Urinary bladder (tissue), 4 donors: ENCODE measurements around the gene LENG1. TPM values are rescaled to one million over a fixed set of nuclear protein-coding genes. Genes with fewer than 3 reads are reported as not detected.
"Not testable (repeated sequence)": the region's sequence is repeated elsewhere in the genome, so short reads cannot be mapped to it uniquely, and the experiment has no call there.

ENCODE experiments used
- DNase-seq: peaks from one replicate; pipeline ENCODE4 v3.0.0-alpha.2; 2015; ENCODE audit errors: extremely low spot score
- H3K27ac ChIP-seq: one replicate; pipeline ENCODE4 v1.5.1; 2013; ENCODE audit warnings: low read depth, mild to moderate bottlenecking, moderate library complexity
- H3K36me3 ChIP-seq: one replicate; pipeline ENCODE4 v1.6.1; 2013; ENCODE audit warnings: mild to moderate bottlenecking, moderate library complexity; ENCODE audit not compliant: insufficient read depth
- H3K4me1 ChIP-seq: one replicate; pipeline ENCODE4 v1.6.1; 2013; ENCODE audit warnings: mild to moderate bottlenecking, moderate library complexity; ENCODE audit not compliant: insufficient read depth
- H3K4me3 ChIP-seq: one replicate; pipeline ENCODE4 v1.5.1; 2013; ENCODE audit warnings: low read depth, low read length
- WGBS: extraction: QIAGEN DNeasy Blood & Tissue Kit; methylation state at CpG from one replicate; pipeline ENCODE4 v1.1.7; 2013; 5-methylcytosine and 5-hydroxymethylcytosine counted together
- polyA plus RNA-seq: library from polyadenylated mRNA; stranded (reverse); fragments of 200-250 nt; gene quantifications from one replicate; pipeline ENCODE4 v1.2.3, GENCODE V29; 2013
- total RNA-seq: library from RNA; depleted of rRNA; stranded (reverse); fragments of >200 nt; gene quantifications from one replicate; pipeline ENCODE4 v1.2.3, GENCODE V29; 2014
- donor health status: healthy with polysubstance abuse.
- donor health status: healthy.

The LENG1 gene
- total and polyA plus RNA-seq, 2 donors, result 3.8 to 14.0 TPM

DNA sequence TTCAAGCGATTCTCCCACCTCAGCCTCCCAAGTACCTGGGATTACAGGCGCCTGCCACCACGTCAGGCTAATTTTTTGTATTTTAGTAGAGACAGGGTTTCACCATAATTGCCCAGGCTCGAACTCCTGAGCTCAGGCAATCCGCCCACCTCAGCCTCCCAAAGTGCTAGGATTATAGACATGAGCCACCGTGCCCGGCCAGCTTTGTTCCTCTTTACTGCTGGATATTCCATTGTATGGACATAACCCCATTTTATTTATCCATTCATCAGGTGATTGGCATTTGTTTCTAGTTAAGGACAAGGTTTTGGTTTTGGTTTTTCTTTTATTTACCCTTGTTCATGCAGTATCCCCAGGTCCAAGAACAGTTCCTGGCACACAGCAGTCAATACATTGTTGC, 37.0 kb upstream of the LENG1 start:
- H3K27ac ChIP-seq, result no peak overlapping the region
- DNase-seq, result no peak
- no peaks in the 10 kb centered on the region for H3K4me1 ChIP-seq
- H3K4me3 ChIP-seq, result no peak overlapping the region
- H3K36me3 ChIP-seq, result no peaks in the 10 kb centered on the region
- 96% methylated on average over 7 of the region's 7 CpGs for WGBS

DNA sequence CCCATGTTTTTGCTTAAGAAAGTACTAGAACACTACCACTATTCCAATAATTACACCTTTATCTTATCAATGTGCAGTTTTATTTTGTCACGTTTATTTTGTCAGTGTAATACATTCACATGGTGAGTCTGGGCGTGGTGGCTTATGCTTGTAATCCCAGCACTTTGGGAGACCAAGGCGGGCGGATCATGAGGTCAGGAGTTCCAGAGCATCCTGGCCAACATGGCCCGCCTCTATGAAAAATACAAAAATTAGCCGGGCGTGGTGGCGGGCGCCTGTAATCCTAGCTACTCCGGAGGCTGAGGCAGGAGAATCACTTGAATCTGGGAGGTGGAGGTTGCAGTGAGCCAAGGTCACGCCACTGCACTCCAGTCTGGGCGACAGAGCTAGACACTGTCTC, 34.9 kb upstream of the LENG1 start:
- not testable (repeated sequence) for H3K4me3 ChIP-seq, H3K4me1 ChIP-seq, DNase-seq, H3K36me3 ChIP-seq, H3K27ac ChIP-seq
- 95% methylated on average over 12 of the region's 12 CpGs for WGBS

DNA sequence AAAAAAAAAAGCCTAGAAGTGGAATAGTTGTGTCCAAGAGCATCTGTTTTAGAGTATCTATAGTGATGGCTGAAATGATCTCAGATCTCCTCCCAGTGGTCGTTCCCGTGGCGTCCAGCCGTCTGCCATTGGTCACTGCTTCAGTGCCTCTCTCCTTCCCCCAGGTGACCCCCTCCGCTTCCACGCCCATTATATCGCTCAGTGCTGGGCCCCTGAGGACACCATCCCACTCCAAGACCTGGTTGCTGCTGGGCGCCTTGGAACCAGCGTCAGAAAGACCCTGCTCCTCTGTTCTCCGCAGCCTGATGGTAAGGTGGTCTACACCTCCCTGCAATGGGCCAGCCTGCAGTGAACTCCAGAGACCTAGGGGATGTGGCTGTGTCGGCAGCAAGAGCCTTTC, 33.5 kb upstream of the LENG1 start:
- no peak overlapping the region for H3K27ac ChIP-seq
- no peaks in the 10 kb centered on the region for H3K4me1 ChIP-seq
- H3K4me3 ChIP-seq, result no peak overlapping the region
- H3K36me3 ChIP-seq, result no peaks in the 10 kb centered on the region
- no peak for DNase-seq
- WGBS, result 91% methylated on average over 11 of the region's 11 CpGs

DNA sequence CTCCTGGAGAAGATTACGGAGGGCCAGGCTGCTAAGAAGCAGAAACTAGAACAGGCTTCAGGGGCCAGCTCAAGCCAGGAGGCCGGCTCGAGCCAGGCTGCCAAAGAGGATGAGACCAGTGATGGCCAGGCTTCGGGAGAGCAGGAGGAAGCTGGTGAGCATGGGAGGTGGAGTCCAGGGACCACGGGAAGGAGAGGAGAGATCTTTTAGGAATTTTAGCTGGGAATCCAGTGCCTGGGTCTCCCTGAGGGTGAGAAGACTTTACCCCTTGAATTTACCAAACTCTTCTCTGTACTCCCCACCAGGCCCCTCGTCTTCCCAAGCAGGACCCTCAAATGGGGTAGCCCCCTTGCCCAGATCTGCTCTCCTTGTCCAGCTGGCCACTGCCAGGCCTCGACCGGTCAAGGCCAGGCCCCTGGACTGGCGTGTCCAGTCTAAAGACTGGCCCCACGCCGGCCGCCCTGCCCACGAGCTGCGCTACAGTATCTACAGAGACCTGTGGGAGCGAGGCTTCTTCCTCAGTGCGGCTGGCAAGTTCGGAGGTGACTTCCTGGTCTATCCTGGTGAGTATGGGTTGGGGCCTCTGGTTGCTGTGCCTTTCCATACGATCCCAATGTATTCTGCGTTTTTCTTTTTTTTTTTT, 32.4 kb upstream of the LENG1 start:
- peak overlapping the region; percentile 62 for H3K4me3 ChIP-seq
- H3K27ac ChIP-seq, result peak overlapping the region; percentile 92
- H3K4me1 ChIP-seq, result no peaks in the 10 kb centered on the region
- WGBS, result 58% methylated on average over 19 of the region's 19 CpGs
- DNase-seq, result no peak
- no peaks in the 10 kb centered on the region for H3K36me3 ChIP-seq

DNA sequence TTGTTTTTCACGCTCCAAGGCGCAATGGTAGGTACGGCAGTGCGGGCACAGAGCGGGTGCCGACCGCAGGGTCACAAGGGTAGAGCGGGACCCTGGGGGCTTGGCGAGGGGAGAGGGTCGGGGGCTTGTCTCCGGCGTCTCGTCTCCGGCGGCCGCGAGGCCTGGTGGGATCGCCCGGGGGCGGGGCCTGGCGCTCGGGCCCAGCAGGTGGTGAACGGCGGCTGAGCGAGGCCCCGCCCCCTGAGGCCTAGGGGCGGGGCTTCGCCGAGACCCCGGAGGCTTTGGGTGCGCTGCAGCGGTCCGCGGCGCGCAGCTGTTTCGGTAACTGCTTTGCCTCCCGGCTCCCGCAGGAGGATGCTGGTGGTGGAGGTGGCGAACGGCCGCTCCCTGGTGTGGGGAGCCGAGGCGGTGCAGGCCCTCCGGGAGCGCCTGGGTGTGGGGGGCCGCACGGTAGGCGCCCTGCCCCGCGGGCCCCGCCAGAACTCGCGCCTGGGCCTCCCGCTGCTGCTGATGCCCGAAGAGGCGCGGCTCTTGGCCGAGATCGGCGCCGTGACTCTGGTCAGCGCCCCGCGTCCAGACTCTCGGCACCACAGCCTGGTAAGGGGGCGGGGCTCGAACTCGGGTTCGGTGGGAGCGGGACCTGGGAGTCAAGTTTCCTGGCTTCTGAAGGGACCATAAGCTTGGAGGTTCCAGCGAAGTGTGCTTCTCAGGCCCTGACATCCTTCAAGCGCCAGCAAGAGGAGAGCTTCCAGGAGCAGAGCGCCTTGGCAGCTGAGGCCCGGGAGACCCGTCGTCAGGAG, 31.7 kb upstream of the LENG1 start, which contains the start of gene TSEN34:
Gene TSEN34, plus strand, starts transcription at position 298 of the 800 bp plus-strand sequence. Its CDS starts 57 bp downstream, at position 355.
- under 1% methylated on average over 77 of the region's 77 CpGs for WGBS
- Histone ChIP-seq H3K36me3 (no peaks in the 10 kb centered on the region), H3K4me3 (peak within 1 kb of the TSS; percentile 62), H3K27ac (peak within 1 kb of the TSS; percentile 92), H3K4me1 (no peaks in the 10 kb centered on the region)
- DNase-seq, result no peak

DNA sequence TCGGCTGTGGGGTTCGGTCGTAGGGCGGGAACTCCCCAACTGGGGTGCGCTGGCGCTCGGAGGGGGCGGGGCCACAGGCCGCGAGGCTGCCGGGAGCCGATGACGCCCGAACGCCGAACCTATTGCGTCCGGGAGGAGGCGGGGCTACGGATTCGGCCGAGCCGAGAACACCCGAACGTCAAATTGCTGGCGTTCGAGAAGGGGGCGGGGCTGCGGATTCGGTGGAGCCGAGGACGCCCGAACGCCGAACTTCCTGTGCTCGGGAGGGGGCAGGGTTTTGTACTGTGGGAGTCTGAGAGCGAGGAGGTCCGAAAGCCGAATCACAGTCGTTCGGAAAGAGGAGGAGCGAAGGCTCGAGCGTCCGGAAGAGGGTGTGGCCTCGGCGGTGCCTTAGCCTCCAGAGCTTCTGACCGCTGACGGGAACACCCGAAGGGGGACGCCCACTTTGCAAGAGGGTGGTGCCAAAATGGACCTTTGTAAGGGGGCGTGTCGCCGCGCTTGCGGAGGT, 31.0 kb upstream of the LENG1 start:
- peak; percentile 100 for DNase-seq
- peak overlapping the region; percentile 92 for H3K27ac ChIP-seq
- no peaks in the 10 kb centered on the region for H3K4me1 ChIP-seq
- H3K36me3 ChIP-seq, result no peaks in the 10 kb centered on the region
- under 1% methylated on average over 56 of the region's 56 CpGs for WGBS
- peak overlapping the region; percentile 62 for H3K4me3 ChIP-seq

DNA sequence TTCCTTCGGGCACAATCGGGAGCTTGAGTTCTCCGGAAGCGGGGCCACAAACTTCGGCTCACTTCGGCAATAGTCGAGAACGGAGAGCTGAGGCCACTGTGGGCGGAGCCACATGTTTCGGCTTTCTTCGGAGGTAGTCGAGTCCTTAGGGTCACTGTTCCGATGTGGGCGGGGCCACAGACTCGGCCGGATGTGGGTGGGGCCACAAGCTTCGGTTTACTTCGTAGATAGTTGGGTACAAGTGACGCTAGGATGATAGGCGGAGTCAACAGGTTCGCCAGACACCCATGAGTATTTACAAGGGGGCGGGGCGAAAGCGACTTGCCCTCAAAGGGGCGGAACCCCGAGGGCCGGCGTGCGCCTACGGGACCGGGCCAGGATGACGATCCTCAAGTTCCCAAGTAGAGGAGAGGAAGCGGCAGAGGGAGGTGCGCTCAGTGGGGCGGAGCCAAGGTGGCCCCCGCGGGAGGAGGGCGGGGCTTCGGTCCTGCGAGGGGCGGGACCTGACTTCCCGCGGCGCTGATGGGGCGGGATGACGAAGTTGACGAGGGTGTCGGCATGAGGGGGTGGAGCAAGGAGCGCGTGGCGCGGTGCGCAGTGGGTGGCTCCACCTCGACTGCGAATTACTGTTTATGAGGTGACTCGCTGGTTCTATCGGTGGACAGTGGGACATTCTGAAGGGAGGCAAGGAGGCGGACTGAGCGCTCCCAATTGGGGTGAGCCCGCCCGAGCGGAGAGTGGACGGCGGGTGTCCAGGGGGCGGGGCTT, 30.4 kb upstream of the LENG1 start:
- Histone ChIP-seq H3K36me3 (no peaks in the 10 kb centered on the region), H3K4me3 (peak overlapping the region; percentile 62), H3K27ac (peak overlapping the region; percentile 92), H3K4me1 (no peaks in the 10 kb centered on the region)
- WGBS, result under 1% methylated on average over 65 of the region's 65 CpGs
- peak; percentile 100 for DNase-seq

DNA sequence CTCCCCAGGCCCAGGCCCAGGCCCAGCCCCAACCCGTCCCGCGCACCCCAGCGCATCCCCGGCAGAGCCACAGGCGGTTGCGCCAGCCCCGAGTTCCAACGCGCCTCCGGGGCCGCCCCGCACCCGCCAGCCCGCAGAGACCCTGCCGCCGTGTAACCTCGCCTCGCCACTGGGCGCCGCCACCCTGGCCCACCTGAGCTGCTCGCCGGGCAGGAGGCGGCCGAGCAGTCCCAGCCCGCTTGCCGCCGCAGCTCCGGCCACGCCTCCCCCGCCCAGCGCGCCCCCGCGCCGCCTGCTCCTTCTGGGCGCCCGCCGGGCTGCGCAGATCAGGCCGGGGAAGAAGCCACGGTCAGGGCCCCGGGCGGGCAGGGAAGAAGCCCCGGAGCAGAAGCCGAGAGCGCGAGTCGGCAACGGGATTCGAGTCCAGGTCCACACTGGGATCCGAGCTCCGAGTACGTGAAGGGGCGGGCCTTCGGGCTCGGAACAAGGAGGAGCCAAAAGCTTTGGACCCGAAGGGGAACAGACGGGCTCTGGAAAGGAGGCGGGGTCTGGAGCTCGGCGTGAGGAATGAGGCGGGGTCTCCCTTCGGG, 29.7 kb upstream of the LENG1 start, which contains the start of gene MBOAT7:
Gene MBOAT7, minus strand, starts transcription at position 436 of the 590 bp plus-strand sequence. CDS start 1,072 bp downstream, outside the sequence.
- no peak for DNase-seq
- peak within 1 kb of the TSS; percentile 62 for H3K4me3 ChIP-seq
- WGBS, result under 1% methylated on average over 64 of the region's 64 CpGs
- H3K36me3 ChIP-seq, result no peaks in the 10 kb centered on the region
- H3K4me1 ChIP-seq, result no peaks in the 10 kb centered on the region
- H3K27ac ChIP-seq, result peak within 1 kb of the TSS; percentile 92

DNA sequence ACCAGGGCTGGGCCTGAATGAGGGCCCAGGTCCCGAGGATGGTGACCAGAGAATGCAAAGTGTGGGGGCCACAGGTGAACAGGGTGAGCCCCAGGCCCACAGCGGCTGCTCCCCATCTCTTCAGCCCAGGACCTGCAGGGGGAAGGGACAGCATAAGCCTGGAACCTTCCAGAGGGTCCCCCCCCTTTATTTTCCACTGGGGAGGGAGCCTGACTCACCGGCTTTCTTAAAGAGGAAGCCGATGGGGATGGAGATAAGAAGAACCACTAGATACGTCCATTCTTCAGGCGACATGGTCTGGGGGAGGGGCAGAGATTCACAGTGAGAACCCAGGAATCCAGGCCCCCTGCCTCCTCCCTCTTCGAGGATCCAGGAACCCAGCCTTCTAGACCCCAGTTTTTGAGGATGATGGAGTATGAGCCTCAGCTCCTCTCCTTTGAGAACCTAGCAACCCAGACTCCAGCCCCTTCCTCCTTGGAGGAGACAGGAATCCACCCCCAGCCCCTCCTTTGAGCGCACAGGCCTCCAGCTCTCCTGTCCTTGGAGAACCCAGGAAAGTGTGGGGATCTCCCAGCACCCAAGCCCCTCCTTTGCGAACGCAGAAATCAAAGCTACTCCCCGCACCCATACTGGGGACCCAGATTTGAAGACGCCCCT, 28.8 kb upstream of the LENG1 start:
- H3K36me3 ChIP-seq, result no peaks in the 10 kb centered on the region
- no peaks in the 10 kb centered on the region for H3K4me1 ChIP-seq
- 22% methylated on average over 12 of the region's 12 CpGs for WGBS
- no peak for DNase-seq
- no peak overlapping the region for H3K27ac ChIP-seq
- peak overlapping the region; percentile 55 for H3K4me3 ChIP-seq

DNA sequence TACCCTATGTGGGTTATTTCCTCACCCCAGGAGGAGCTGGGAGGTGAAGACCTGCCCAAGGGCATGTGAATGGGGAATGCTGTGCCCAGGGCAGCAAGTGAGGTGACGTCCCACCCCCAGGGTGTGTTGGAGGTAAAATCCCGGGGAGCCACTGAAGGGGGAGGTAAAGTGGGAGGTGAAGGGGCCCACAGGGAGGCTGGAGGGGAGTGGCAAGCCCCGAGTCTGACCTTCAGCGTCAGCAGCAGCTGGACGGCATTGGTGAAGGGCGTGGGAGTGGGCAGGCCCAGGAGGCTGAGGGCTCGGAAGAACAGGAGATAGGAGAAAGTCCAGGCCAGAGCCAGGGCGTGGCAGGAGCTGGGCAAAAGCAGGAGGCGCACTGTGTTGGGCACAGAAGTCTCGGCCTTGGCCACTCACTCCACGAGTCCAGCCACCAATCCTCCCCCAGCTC, 27.4 kb upstream of the LENG1 start:
- WGBS, result 87% methylated on average over 11 of the region's 11 CpGs
- no peak overlapping the region for H3K27ac ChIP-seq
- no peaks in the 10 kb centered on the region for H3K36me3 ChIP-seq
- H3K4me1 ChIP-seq, result no peaks in the 10 kb centered on the region
- H3K4me3 ChIP-seq, result no peak overlapping the region
- DNase-seq, result no peak

DNA sequence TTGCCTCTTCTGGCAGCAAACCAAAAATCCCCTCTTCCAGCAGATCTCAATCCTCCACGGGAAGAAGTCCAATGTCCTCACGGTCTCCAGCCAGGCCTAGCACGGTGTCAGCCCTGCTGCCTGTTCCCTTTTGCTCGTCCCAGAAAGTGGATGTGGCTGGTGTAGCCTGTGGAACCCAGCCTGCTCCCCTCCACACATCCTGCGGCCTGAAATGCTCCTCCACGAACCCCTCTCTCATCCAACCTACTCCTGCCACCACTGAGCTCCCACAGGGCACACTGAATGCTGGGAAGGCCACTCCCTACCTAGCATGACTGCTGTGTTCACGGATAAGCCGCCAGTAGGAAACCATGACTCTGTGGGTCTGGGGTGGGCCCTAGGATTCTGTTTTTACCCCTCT, 26.8 kb upstream of the LENG1 start:
- no peaks in the 10 kb centered on the region for H3K4me1 ChIP-seq
- 82% methylated on average over 8 of the region's 8 CpGs for WGBS
- H3K4me3 ChIP-seq, result no peak overlapping the region
- no peak for DNase-seq
- H3K36me3 ChIP-seq, result no peaks in the 10 kb centered on the region
- H3K27ac ChIP-seq, result no peak overlapping the region

DNA sequence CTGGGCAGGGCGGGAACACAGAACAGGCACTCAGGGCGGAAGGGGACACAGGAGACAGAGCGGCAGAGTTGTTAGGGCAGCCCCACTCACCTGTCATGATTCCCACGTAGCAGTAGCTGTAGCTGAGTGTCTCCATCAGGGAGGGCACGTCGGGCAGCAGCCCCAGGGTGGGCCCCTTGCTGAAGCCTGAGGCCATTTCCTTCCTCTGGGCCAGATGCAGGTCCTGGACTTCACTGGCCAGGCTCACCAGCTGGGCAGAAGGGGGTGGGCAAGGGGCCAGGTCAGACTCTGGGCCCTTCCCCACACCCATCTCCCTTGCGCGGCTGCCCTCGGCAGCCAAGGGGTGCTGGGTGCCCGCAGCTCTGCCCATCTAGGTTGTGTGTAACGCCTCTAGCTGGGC, 23.9 kb upstream of the LENG1 start:
- Histone ChIP-seq H3K36me3 (no peaks in the 10 kb centered on the region), H3K27ac (no peak overlapping the region), H3K4me1 (no peaks in the 10 kb centered on the region), H3K4me3 (no peak overlapping the region)
- no peak for DNase-seq
- WGBS, result 89% methylated on average over 11 of the region's 11 CpGs

DNA sequence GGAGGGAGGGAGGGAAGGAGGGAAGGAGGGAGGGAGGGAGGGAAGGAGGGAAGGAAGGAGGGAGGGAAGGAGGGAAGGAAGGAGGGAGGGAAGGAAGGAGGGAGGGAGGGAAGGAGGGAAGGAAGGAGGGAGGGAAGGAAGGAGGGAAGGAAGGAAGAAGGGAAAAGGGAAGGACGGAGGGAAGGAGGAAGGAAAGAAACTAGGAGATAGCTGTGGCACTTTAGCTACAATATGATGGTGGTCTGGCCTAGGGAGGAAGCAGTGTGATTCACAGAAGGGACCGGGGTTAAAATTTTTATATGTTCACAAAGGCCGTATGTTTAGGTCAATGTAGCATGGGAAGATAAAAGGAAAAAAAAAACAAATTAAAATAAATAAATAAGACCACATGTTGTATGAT, 22.4 kb upstream of the LENG1 start:
- H3K4me3 ChIP-seq, DNase-seq, H3K4me1 ChIP-seq, H3K36me3 ChIP-seq, H3K27ac ChIP-seq: not testable (repeated sequence)
- 81% methylated on average over 3 of the region's 3 CpGs for WGBS
